Measurements from ENCODE around the gene FCAR. TPM values are rescaled to one million over a fixed set of nuclear protein-coding genes. Genes with fewer than 3 reads are reported as not detected.
"Not testable (repeated sequence)": the region's sequence is repeated elsewhere in the genome, so short reads cannot be mapped to it uniquely, and the experiment has no call there.

The FCAR gene
- total RNA-seq, 1 experiment from 2014 or later, result not detected

GRCh38 chr19:54938906-54939305 lies 64.9 kb downstream of the FCAR start:
- H3K4me1 ChIP-seq (ENCODE audit: control insufficient read depth, insufficient read depth, low read length), result no peaks in the 10 kb centered on the region
- ATAC-seq (no peak), DNase-seq (ENCODE audit: low read depth, low spot score) (no peak)
- TF ChIP-seq POLR2AphosphoS5 (IDR thresholded peaks at IDR 0.05; ENCODE audit: low read depth, low read length) (no peak), TCF7L2 (IDR thresholded peaks at IDR 0.05; ENCODE audit: low read depth, low read length) (no peak), SIN3A (IDR thresholded peaks at IDR 0.05; ENCODE audit: borderline replicate concordance, insufficient read depth, low read depth, low read length) (no peak), REST (IDR thresholded peaks at IDR 0.05; ENCODE audit: insufficient read depth in 1 of 2, low read depth in 2 of 2, low read length in 1 of 2) (no peak), CTCF (IDR thresholded peaks at IDR 0.05) (no peak)
- no peaks in the 10 kb centered on the region for H3K36me3 ChIP-seq (ENCODE audit: control insufficient read depth, insufficient read depth, low read length)
- BruUV-seq (replicated peaks), result no TSS peak
- H3K27ac ChIP-seq (ENCODE audit: low read length), result no peak overlapping the region
- no peak overlapping the region for H3K4me3 ChIP-seq (ENCODE audit: low read depth in 2 of 2, low read length in 2 of 2)
- H3K27me3 ChIP-seq (ENCODE audit: control insufficient read depth, insufficient read depth, low read length), result no peaks in the 10 kb centered on the region
- CTCF ChIA-PET, result interaction anchor here (0.6 kb wide), 1 partner anchor 31 kb away, joined by 3 read pairs; no protein-coding TSS in a partner anchor
- intact Hi-C loops (cut with micrococcal nuclease; ENCODE audit: unreplicated experiment) (no loop called here), in situ Hi-C loops (cut with HindIII; ENCODE audit: low pct_unique_long_range_greater_than_20kb, low sequenced_read_pairs) (no loop called here)
- POLR2A ChIA-PET, result no interaction called here
- no peaks in the 10 kb centered on the region for H3K9me3 ChIP-seq (ENCODE audit: control insufficient read depth, insufficient read depth, low read depth, low read length)

- CTCF ChIA-PET, ATAC-seq, POLR2A ChIA-PET: not testable (repeated sequence)
Observed at GRCh38 chr19:54939538-54939937, 65.5 kb downstream of the FCAR start.

More at GRCh38 chr19:54939538-54939937, 65.5 kb downstream of the FCAR start:
- H3K27ac ChIP-seq (ENCODE audit: low read length); H3K9me3 ChIP-seq (ENCODE audit: control insufficient read depth, insufficient read depth, low read depth, low read length); H3K36me3 ChIP-seq (ENCODE audit: control insufficient read depth, insufficient read depth, low read length); intact Hi-C loops (cut with micrococcal nuclease; ENCODE audit: unreplicated experiment); BruUV-seq (replicated peaks); H3K27me3 ChIP-seq (ENCODE audit: control insufficient read depth, insufficient read depth, low read length); DNase-seq (ENCODE audit: low read depth, low spot score); in situ Hi-C loops (cut with HindIII; ENCODE audit: low pct_unique_long_range_greater_than_20kb, low sequenced_read_pairs); H3K4me1 ChIP-seq (ENCODE audit: control insufficient read depth, insufficient read depth, low read length); H3K4me3 ChIP-seq (ENCODE audit: low read depth in 2 of 2, low read length in 2 of 2): not testable (repeated sequence)

Other genes with a start within 250 kb of the FCAR start
- 0.08 TPM for gene LILRB1, start 243.8 kb upstream of the FCAR start, total RNA-seq (2021; ENCODE audit: unreplicated experiment)
- not detected for gene LILRB4, start 211.2 kb upstream of the FCAR start, total RNA-seq (2021; ENCODE audit: unreplicated experiment)
- not detected for gene KIR3DL3, start 149.8 kb upstream of the FCAR start, total RNA-seq (2021; ENCODE audit: unreplicated experiment)
- gene KIR2DL3, start 135.7 kb upstream of the FCAR start, total RNA-seq (2021; ENCODE audit: unreplicated experiment), result not detected
- gene KIR2DL1, start 104.4 kb upstream of the FCAR start, total RNA-seq (2021; ENCODE audit: unreplicated experiment), result not detected
- not detected for gene KIR2DL4, start 70.6 kb upstream of the FCAR start, total RNA-seq (2021; ENCODE audit: unreplicated experiment)
- not detected for gene KIR3DL1, start 57.8 kb upstream of the FCAR start, total RNA-seq (2021; ENCODE audit: unreplicated experiment)
- gene KIR2DS4, start 41.6 kb upstream of the FCAR start, total RNA-seq (2021; ENCODE audit: unreplicated experiment), result not detected
- gene KIR3DL2, start 23.8 kb upstream of the FCAR start, total RNA-seq (2021; ENCODE audit: unreplicated experiment), result not detected
- not detected for gene NCR1, start 31.9 kb downstream of the FCAR start, total RNA-seq (2021; ENCODE audit: unreplicated experiment)
- not detected for gene NLRP7, start 73.3 kb downstream of the FCAR start, total RNA-seq (2021; ENCODE audit: unreplicated experiment)
- 0.18 TPM for gene NLRP2, start 92.1 kb downstream of the FCAR start, total RNA-seq (2021; ENCODE audit: unreplicated experiment)
- gene GP6, start 164.0 kb downstream of the FCAR start, total RNA-seq (2021; ENCODE audit: unreplicated experiment), result 1.2 TPM
- gene RDH13, start 188.9 kb downstream of the FCAR start, total RNA-seq (2021; ENCODE audit: unreplicated experiment), result 37.8 TPM
- gene EPS8L1, start 201.6 kb downstream of the FCAR start, total RNA-seq (2021; ENCODE audit: unreplicated experiment), result 11.0 TPM
- 158 TPM for gene PPP1R12C, start 243.4 kb downstream of the FCAR start, total RNA-seq (2021; ENCODE audit: unreplicated experiment)

All from Panc1 (cell line).